ENCODE results near the gene EFCAB14.

DNA sequence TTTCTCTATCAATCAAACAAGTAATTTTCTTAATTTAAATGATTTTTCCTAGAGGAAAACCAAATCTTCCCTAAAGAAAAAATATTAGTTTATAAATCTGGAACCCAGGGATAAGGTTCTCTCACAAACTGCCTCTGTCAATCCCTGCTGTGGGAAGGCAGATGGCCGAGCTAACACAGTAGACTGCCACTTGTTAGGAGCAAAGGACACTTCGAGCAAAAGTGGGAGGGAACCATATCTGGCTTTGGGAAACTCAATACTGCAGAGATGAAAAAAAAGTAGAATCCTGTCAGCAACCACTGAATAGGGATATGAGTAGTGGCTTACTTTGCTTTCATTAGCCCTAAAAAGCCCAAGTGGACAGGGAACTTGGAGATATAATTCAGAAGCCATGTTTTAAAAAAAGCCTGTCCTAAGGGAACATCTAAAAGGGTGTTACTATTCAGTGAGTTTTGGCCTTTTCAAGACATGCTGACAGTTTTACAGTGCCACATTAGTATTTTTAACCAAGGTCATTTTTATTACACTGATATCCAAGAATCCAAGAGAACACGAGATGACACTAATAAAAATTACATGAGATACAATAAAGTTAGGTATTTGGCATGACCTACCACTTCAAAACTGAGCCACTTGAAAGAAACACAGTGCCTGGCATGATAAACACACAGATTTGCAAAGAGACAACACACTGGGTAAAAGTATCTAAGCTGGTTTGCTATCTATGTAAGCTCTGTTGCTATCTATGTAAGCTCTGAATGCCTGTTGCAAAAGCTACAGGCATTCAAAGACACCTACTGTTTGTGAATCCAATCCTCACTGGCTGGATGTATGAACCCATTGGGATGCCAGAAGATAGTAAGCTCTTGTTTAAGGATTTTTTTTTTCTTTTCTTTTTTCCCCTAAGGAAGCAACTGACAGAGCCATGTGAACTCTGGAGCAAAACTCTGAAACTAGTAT lies 25.8 kb downstream of the EFCAB14 start:
- no peak for TF ChIP-seq MAX (IDR thresholded peaks at IDR 0.05)
- TF ChIP-seq CREB1 (IDR thresholded peaks at IDR 0.05; ENCODE audit: low read depth), result no peak
- TF ChIP-seq TCF12 (IDR thresholded peaks at IDR 0.05; ENCODE audit: low read depth), result no peak
- no peak for TF ChIP-seq RAD21 (IDR thresholded peaks at IDR 0.05; ENCODE audit: low read depth)
- TF ChIP-seq EP300 (IDR thresholded peaks at IDR 0.05; ENCODE audit: borderline replicate concordance), result no peak
- TF ChIP-seq TAF1 (IDR thresholded peaks at IDR 0.05; ENCODE audit: low read depth), result no peak
- TF ChIP-seq REST (IDR thresholded peaks at IDR 0.05; ENCODE audit: low read depth), result no peak
- no peak for TF ChIP-seq YY1 (IDR thresholded peaks at IDR 0.05; ENCODE audit: low read depth)
- no peak for TF ChIP-seq NFIC (IDR thresholded peaks at IDR 0.05)
- no peak for TF ChIP-seq CEBPB (IDR thresholded peaks at IDR 0.05)
- no peak for TF ChIP-seq USF1 (IDR thresholded peaks at IDR 0.05)
- TF ChIP-seq EGR1 (IDR thresholded peaks at IDR 0.05), result no peak
- TF ChIP-seq ZBTB7A (IDR thresholded peaks at IDR 0.05; ENCODE audit: low read depth), result no peak
- TF ChIP-seq TEAD4 (IDR thresholded peaks at IDR 0.05), result no peak

Data from Ishikawa (cell line).